ENCODE data around the gene COL4A6.

Gene COL4A6

DNA sequence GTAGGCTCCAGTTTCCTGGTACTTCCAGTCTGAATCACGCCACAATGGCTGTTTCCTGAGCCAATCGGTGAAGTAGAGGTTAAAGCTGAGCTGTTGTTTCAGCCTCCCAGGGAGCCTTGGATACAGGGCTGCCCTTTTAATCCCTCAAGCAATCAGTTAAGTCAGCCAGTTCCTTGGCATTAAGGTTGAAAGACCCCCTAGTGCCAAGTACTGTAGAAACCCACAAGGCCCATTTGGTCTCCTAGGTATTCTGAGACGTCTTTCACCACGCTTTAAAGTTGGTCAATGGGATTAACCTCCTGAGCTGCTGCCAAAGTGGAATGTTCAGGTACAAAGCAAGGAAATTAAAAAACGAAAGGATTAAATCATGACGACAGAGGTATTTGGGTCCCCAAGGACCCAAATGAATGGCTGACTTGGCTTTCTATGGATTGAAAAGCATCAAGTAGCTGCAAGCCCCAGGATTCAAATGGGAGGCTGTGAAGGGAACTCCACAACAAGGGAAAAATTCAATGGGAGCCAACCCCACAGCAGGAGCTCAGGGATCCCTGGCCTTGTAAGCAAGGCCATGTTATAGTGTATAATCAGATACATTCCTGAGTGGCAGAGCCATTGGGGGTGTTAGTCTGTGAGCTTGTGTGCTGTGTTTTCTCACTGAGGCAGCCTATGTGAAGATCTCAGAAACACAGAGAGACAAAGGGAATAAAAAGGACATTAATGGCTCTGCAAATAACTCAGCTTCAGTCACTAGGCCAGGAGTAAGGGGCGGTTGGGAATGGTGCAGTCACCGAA, 260.7 kb downstream of the COL4A6 start:
- no peak for DNase-seq (ENCODE audit: low read depth)
- no peak overlapping the region for H3K4me3 ChIP-seq (ENCODE audit: control insufficient read depth, low read depth, low read length)
- TF ChIP-seq, protein P1, sequence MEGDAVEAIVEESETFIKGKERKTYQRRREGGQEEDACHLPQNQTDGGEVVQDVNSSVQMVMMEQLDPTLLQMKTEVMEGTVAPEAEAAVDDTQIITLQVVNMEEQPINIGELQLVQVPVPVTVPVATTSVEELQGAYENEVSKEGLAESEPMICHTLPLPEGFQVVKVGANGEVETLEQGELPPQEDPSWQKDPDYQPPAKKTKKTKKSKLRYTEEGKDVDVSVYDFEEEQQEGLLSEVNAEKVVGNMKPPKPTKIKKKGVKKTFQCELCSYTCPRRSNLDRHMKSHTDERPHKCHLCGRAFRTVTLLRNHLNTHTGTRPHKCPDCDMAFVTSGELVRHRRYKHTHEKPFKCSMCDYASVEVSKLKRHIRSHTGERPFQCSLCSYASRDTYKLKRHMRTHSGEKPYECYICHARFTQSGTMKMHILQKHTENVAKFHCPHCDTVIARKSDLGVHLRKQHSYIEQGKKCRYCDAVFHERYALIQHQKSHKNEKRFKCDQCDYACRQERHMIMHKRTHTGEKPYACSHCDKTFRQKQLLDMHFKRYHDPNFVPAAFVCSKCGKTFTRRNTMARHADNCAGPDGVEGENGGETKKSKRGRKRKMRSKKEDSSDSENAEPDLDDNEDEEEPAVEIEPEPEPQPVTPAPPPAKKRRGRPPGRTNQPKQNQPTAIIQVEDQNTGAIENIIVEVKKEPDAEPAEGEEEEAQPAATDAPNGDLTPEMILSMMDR (IDR thresholded peaks at IDR 0.05; ENCODE audit: control insufficient read depth, insufficient read depth, low read depth, low read length, missing control alignments), result no peak

- TF ChIP-seq, protein P1 (IDR thresholded peaks at IDR 0.05; ENCODE audit: control insufficient read depth, insufficient read depth, low read depth, low read length, missing control alignments), result no peak
- no peak for DNase-seq (ENCODE audit: low read depth)
- H3K4me3 ChIP-seq (ENCODE audit: control insufficient read depth, low read depth, low read length), result no peak overlapping the region
Measured at GRCh38 chrX:108173874-108174273, 264.3 kb downstream of the COL4A6 start.

DNA sequence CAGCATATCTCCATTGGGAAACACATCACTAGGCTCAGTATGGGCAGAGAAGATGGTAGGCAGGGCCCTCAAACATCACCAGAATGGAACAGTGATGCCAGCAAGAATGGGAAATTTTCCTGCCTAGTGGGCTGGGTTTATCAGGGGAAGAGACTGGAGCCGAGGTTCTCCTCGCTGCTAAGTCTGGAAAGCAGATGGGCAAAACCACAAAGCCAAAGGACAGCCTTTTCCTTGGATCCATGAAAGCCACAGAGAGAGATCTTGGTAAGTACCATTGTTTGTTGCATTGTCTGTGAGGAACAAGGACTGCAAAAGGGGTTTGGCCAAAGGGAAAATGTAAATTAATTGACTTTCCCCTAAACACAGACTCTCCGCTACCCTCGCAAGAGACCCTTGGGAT, 266.6 kb downstream of the COL4A6 start:
- TF ChIP-seq, protein P1 (IDR thresholded peaks at IDR 0.05; ENCODE audit: control insufficient read depth, insufficient read depth, low read depth, low read length, missing control alignments), result no peak
- DNase-seq (ENCODE audit: low read depth), result no peak

DNA sequence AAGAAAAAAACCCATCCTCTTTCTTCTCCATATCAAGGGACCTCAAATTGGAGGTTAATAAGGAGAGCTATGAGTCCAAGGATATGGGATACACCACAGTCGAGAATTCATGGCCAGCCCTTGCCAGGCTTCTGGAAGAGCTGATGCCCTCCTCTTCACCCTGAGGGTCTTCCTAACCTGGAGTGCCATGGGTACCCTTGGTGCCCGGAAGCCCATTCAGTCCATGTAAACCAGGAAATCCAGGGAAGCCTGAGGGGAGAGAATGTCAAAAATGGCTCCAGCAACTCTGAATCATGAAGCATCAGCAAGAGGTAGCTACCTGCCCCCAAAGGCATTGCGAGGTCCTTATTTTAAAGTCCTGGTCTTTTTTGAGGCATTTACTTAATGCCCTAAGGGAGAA, 268.5 kb downstream of the COL4A6 start:
- no peak overlapping the region for H3K4me3 ChIP-seq (ENCODE audit: control insufficient read depth, low read depth, low read length)
- DNase-seq (ENCODE audit: low read depth), result no peak
- TF ChIP-seq, protein P1 (IDR thresholded peaks at IDR 0.05; ENCODE audit: control insufficient read depth, insufficient read depth, low read depth, low read length, missing control alignments), result no peak

More for the DNA sequence above, 266.6 kb downstream of the COL4A6 start:
- H3K4me3 ChIP-seq (ENCODE audit: control insufficient read depth, low read depth, low read length), result no peak overlapping the region

- TF ChIP-seq, protein P1 (IDR thresholded peaks at IDR 0.05; ENCODE audit: control insufficient read depth, insufficient read depth, low read depth, low read length, missing control alignments), result no peak
- DNase-seq (ENCODE audit: low read depth), result no peak
Measured at GRCh38 chrX:108168961-108169740, 269.1 kb downstream of the COL4A6 start.

GRCh38 chrX:108167211-108167872, 270.9 kb downstream of the COL4A6 start:
- no peak overlapping the region for H3K4me3 ChIP-seq (ENCODE audit: control insufficient read depth, low read depth, low read length)
- no peak for DNase-seq (ENCODE audit: low read depth)
- TF ChIP-seq, protein P1 (IDR thresholded peaks at IDR 0.05; ENCODE audit: control insufficient read depth, insufficient read depth, low read depth, low read length, missing control alignments), result no peak

More at GRCh38 chrX:108168961-108169740, 269.1 kb downstream of the COL4A6 start:
- H3K4me3 ChIP-seq (ENCODE audit: control insufficient read depth, low read depth, low read length), result no peak overlapping the region
